ENCODE data around the gene CLCN7. TPM values are rescaled to one million over a fixed set of nuclear protein-coding genes. Genes with fewer than 3 reads are reported as not detected.

CLCN7 gene
- total and polyA plus RNA-seq, 9 of the 15 experiments (the other 6 are each of a cell fraction or from before 2014, with no cell fraction given) = 0.06 to 126 (median 18.7) TPM

GRCh38 chr16:1466968-1467521 is 7.8 kb downstream of the CLCN7 start:
- no peak overlapping the region for H2AFZ ChIP-seq (ENCODE audit: low read depth, low read length)
- no peak overlapping the region for H3K27ac ChIP-seq (ENCODE audit: extremely low read depth, low read depth, low read length)
- TF ChIP-seq ZC3H8 (IDR thresholded peaks at IDR 0.05) (no peak), ZNF609 (CRISPR knock-in tag; IDR thresholded peaks at IDR 0.05; ENCODE audit: borderline replicate concordance) (no peak), BHLHE40 (IDR thresholded peaks at IDR 0.05; ENCODE audit: low read length) (no peak), POLR2G (IDR thresholded peaks at IDR 0.05; ENCODE audit: low read depth, low read length) (0 out of 2 replicates have a peak, but pooled peaks have one; percentile 22)
- intact Hi-C loops (cut with micrococcal nuclease) (no loop called here), in situ Hi-C loops (cut with MboI) (no loop called here)
- ATAC-seq (no peak), DNase-seq (ENCODE audit: extremely low read depth in 1 of 4, low spot score in 3 of 4) (no peak), FAIRE-seq (no peak)
- H3K4me1 ChIP-seq (replicated peaks in 1 of 2; ENCODE audit: control insufficient read depth in 2 of 2, insufficient read depth in 2 of 2, low read length in 2 of 2) = peaks cover 19 to 57% of the 10 kb centered on the region in 2 experiments; a peak in 4 of 5 replicates
- H4K20me1 ChIP-seq (replicated peaks; ENCODE audit: control insufficient read depth, insufficient read depth, low read length) = peaks cover 8% of the 10 kb centered on the region
- ChIA-PET CTCF (ENCODE audit: low intra/inter-chr PET ratio) (no interaction called here), POLR2A (no interaction called here)
- BruUV-seq (replicated peaks) = no TSS peak
- no peaks in the 10 kb centered on the region for H3K27me3 ChIP-seq (ENCODE audit: control insufficient read depth in 2 of 2, insufficient read depth in 2 of 2, low read length in 2 of 2)
- H3K36me3 ChIP-seq (ENCODE audit: control insufficient read depth, insufficient read depth, low read length) = peaks cover 22% of the 10 kb centered on the region; the same call in 2 of the 3 replicates
- H3K9me3 ChIP-seq (replicated peaks; ENCODE audit: control insufficient read depth, insufficient read depth, low read depth, low read length) = no peaks in the 10 kb centered on the region
- peak overlapping the region in 1 of 2 experiments; percentile 43; a peak in 2 of 4 replicates for H3K9ac ChIP-seq (ENCODE audit: insufficient read depth in 1 of 2, low read depth in 2 of 2, low read length in 2 of 2)
- no peak overlapping the region for H3K4me3 ChIP-seq
- H3K79me2 ChIP-seq (ENCODE audit: control insufficient read depth, insufficient read depth, low read length) = peaks cover 53% of the 10 kb centered on the region
- 72% methylated on average over 9 of the region's 14 CpGs for WGBS (ENCODE audit: insufficient coverage, low coverage, missing lambda C conversion rate)
- no peak overlapping the region for H3K4me2 ChIP-seq (ENCODE audit: insufficient read depth, low read length)
- peaks cover 6% of the 10 kb centered on the region for H3K9me1 ChIP-seq (ENCODE audit: control insufficient read depth, insufficient read depth, low read length)

Data from K562 (cell line).